ENCODE results near the gene EMP3. TPM values are rescaled to one million over a fixed set of nuclear protein-coding genes. Genes with fewer than 3 reads are reported as not detected.
A peak's percentile ranks its signal among the peaks of the same experiment; 100 is the strongest.
"Not testable (repeated sequence)": the region's sequence is repeated elsewhere in the genome, so short reads cannot be mapped to it uniquely, and the experiment has no call there.

Gene EMP3
- total RNA-seq, 4 donors from 2014 or later: 4.7 to 21.5 (median 10.5) TPM

DNA sequence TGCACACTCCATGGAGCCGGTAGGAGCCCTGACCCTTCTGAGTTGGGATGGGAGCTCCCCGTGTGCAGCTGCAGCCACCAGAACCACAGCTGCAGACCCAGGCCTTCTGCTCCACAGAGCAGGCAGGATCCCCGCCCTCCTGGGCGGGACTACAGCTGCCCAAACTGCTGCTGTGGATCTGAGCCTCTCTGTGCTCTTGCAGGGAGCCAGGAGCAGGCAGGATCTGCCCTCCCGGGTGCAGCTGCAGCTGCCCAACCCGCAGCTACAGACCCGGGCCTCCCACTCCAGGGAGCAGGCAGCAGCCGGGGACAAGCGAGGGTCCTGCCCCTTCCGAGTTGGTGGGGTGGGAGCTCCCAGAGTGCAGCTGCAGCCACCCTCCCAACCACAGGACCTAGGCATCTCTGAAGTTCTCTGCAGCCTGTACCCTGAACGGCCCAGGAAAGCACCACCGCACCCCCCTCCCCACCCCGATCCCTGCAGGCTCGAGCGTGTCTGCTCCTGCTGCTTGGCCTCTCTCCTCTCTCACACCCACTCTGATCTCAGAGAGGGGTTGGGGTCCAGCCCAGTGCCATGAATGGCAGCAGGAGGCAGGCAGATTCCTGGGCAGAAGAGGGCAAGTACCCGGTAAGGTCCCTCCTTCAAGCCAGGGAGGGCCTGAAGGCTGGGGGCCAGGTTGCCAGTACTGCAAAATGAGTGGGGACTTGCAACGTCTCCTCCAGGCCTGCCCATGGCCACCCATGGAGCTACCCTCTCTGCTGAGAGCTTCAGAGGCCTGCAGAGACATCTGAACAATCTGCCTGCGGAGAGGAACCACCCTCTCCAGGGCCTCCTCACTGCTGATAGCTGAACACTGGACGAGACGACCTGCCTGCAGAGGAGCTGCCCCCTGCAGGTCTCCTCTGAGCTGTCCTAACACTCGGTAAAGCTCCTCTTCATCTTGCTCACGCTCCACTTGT lies 16.4 kb upstream of the EMP3 start:
- DNase-seq: no peak
- H3K36me3 ChIP-seq: no peaks in the 10 kb centered on the region
- no peaks in the 10 kb centered on the region for H3K4me1 ChIP-seq
- H3K9me3 ChIP-seq: no peaks in the 10 kb centered on the region
- no peak for TF ChIP-seq POLR2A (IDR thresholded peaks at IDR 0.05)
- TF ChIP-seq, protein P1, sequence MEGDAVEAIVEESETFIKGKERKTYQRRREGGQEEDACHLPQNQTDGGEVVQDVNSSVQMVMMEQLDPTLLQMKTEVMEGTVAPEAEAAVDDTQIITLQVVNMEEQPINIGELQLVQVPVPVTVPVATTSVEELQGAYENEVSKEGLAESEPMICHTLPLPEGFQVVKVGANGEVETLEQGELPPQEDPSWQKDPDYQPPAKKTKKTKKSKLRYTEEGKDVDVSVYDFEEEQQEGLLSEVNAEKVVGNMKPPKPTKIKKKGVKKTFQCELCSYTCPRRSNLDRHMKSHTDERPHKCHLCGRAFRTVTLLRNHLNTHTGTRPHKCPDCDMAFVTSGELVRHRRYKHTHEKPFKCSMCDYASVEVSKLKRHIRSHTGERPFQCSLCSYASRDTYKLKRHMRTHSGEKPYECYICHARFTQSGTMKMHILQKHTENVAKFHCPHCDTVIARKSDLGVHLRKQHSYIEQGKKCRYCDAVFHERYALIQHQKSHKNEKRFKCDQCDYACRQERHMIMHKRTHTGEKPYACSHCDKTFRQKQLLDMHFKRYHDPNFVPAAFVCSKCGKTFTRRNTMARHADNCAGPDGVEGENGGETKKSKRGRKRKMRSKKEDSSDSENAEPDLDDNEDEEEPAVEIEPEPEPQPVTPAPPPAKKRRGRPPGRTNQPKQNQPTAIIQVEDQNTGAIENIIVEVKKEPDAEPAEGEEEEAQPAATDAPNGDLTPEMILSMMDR (IDR thresholded peaks at IDR 0.05): no peak
- no peak overlapping the region for H3K27ac ChIP-seq
- no peaks in the 10 kb centered on the region for H3K27me3 ChIP-seq
- no peak overlapping the region for H3K4me3 ChIP-seq

DNA sequence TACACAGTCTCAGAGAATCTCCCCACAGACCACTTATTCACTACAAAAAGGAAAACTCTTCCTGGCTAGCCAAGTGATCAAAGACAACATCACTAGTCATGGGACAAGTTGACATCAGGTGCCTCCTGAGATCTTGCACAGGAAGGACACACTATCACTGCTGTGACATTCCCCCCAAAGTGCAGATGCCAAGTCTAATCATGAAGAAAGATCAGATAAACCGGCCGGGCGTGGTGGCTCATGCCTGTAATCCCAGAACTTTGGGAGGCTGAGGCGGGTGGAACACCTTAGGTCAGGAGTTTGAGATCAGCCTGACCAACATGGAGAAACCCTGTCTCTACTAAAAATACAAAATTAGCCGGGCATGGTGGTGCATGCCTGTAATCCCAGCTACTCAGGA lies 15.6 kb upstream of the EMP3 start:
- not testable (repeated sequence) for H3K4me3 ChIP-seq, H3K4me1 ChIP-seq, H3K9me3 ChIP-seq, H3K27me3 ChIP-seq, H3K36me3 ChIP-seq, DNase-seq, H3K27ac ChIP-seq

DNA sequence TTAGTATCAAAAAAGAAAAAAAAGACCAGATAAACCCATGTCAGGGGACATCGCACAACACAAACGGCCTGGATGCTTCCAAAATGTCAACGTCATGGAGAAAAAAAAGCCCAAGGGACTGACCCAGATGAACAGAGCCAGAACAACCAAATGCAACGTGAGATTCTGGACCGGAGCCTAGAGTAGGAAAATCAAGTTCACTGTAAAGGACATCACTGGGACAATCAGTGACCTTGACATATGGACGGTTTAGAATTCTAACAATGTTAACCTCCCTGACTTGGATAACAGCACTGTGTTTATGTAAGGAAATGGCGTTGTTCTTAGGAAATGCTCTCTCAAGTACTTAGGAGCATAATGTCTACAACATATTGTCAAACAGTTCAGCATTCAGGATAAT lies 15.1 kb upstream of the EMP3 start:
- Histone ChIP-seq H3K27ac (peak overlapping the region in 2 of 4 donors; percentile 5 to 17), H3K4me3 (no peak overlapping the region), H3K27me3 (no peaks in the 10 kb centered on the region), H3K4me1 (no peaks in the 10 kb centered on the region), H3K36me3 (no peaks in the 10 kb centered on the region), H3K9me3 (no peaks in the 10 kb centered on the region)
- no peak for TF ChIP-seq POLR2A (IDR thresholded peaks at IDR 0.05)
- TF ChIP-seq, protein P1 (IDR thresholded peaks at IDR 0.05): no peak
- DNase-seq: no peak

DNA sequence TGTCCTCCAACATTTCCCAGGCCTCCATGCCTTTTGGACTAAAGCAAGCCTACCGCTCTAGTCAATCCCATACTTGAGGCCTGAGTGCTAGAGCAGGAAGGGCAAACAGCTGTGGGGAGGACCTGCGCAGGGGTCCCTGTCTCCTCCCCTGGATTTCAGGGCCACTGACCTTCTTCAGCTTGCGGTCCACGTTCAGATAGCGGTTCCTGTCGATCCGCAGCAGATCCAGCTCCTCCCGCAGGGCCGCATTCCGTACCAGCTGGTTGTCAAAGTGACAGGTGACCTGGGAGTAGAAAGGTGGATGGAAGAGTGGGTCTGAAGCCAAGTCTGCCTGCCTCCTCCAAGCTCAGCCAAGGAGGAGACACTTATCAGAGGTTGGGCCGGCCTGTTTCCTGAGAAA lies 14.0 kb upstream of the EMP3 start:
- no peak overlapping the region for H3K27ac ChIP-seq
- H3K4me1 ChIP-seq: no peaks in the 10 kb centered on the region
- no peaks in the 10 kb centered on the region for H3K36me3 ChIP-seq
- no peaks in the 10 kb centered on the region for H3K9me3 ChIP-seq
- TF ChIP-seq POLR2A (IDR thresholded peaks at IDR 0.05): no peak
- TF ChIP-seq, protein P1 (IDR thresholded peaks at IDR 0.05): no peak
- H3K27me3 ChIP-seq: no peaks in the 10 kb centered on the region
- no peak for DNase-seq
- no peak overlapping the region for H3K4me3 ChIP-seq

DNA sequence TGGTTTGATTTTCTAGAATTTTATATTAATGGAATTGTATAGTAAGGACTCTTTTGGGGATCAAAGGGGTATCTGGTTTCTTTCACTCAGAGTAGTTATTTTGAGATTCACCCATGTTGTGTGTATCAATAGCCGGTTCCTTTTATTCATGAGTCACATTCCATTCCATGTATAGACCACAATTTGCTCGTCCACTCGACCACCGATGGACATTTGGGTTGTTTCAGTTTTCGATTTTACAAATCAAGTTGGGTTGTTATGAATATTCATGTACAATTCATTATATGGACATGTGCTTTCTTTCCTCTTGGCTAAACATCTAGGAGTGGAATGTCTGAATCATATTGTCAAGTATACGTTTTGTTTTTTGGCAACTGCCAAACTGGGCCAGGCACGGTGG lies 9.6 kb upstream of the EMP3 start:
- Histone ChIP-seq H3K27ac (no peak overlapping the region), H3K4me3 (no peak overlapping the region), H3K9me3 (no peaks in the 10 kb centered on the region), H3K27me3 (no peaks in the 10 kb centered on the region), H3K36me3 (no peaks in the 10 kb centered on the region), H3K4me1 (peaks cover 0 to 6% (median 2%) of the 10 kb centered on the region in 4 donors)
- TF ChIP-seq, protein P1 (IDR thresholded peaks at IDR 0.05): no peak
- no peak for TF ChIP-seq POLR2A (IDR thresholded peaks at IDR 0.05)
- DNase-seq: no peak

DNA sequence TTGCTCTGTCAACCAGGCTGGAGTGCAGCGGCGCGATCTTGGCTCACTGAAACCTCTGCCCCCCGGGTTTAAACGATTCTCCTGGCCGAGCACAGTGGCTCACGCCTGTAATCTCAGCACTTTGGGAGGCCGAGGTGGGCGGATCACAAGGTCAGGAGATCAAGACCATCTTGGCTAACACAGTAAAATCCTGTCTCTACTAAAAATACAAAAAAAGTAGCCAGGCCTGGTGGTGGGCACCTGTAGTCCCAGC lies 7.7 kb upstream of the EMP3 start:
- H3K9me3 ChIP-seq, H3K36me3 ChIP-seq, H3K27ac ChIP-seq, DNase-seq, H3K4me3 ChIP-seq, H3K27me3 ChIP-seq: not testable (repeated sequence)
- H3K4me1 ChIP-seq: peaks cover 0 to 18% (median 7%) of the 10 kb centered on the region in 4 donors
